OCI-LY7 (cell line): ENCODE measurements around the gene TBC1D32.

ENCODE experiments used
- CTCF ChIP-seq: fragments of 200-600 bp; sonication (generic); conservative IDR thresholded peaks from 2 replicates; pipeline ENCODE4 v1.5.1; 2014; ENCODE audit warnings: mild to moderate bottlenecking, antibody characterized with exemption, low read length, moderate library complexity, mixed read lengths
- EZH2phosphoT487 ChIP-seq: fragments of 200-600 bp; sonication (generic); IDR thresholded peaks from 2 replicates; pipeline ENCODE4 v1.6.1; 2018; ENCODE audit warnings: low read depth, borderline replicate concordance, mild to moderate bottlenecking, mixed run types, antibody characterized with exemption, low read length, moderate library complexity, mixed read lengths

- TF ChIP-seq CTCF = no peak
- no peak for TF ChIP-seq EZH2phosphoT487
Observed at GRCh38 chr6:121124600-121124999, 209.7 kb downstream of the TBC1D32 start.
